ENCODE results near the gene LAIR1. TPM values are rescaled to one million over a fixed set of nuclear protein-coding genes. Genes with fewer than 3 reads are reported as not detected.

LAIR1 gene
- total RNA-seq, 1 donor from 2014 or later: 1.0 TPM

Other genes starting within 250 kb of the LAIR1 start
- 28.2 and 31.0 TPM in 2 replicates for gene TFPT, start 249.3 kb downstream of the LAIR1 start, total RNA-seq
- 56.8 and 68.3 TPM in 2 replicates for gene PRPF31, start 249.2 kb downstream of the LAIR1 start, total RNA-seq
- 17.2 and 20.7 TPM in 2 replicates for gene CNOT3, start 227.2 kb downstream of the LAIR1 start, total RNA-seq
- 7.5 and 11.9 TPM in 2 replicates for gene LENG1, start 205.2 kb downstream of the LAIR1 start, total RNA-seq
- 22.0 and 33.9 TPM in 2 replicates for gene TMC4, start 191.8 kb downstream of the LAIR1 start, total RNA-seq
- gene MBOAT7, start 175.4 kb downstream of the LAIR1 start, total RNA-seq: 107 and 111 TPM in 2 replicates
- 108 and 146 TPM in 2 replicates for gene TSEN34, start 173.6 kb downstream of the LAIR1 start, total RNA-seq
- gene RPS9, start 164.1 kb downstream of the LAIR1 start, total RNA-seq: 2,500 and 2,976 TPM in 2 replicates
- gene LILRB3, start 141.9 kb downstream of the LAIR1 start, total RNA-seq: 0.50 TPM in 1 of 2 replicates, not detected in the other
- not detected in 2 replicates for gene LILRA6, start 122.1 kb downstream of the LAIR1 start, total RNA-seq
- gene LILRB5, start 107.7 kb downstream of the LAIR1 start, total RNA-seq: 0.04 TPM in 1 of 2 replicates, not detected in the other
- gene LILRB2, start 83.8 kb downstream of the LAIR1 start, total RNA-seq: not detected in 2 replicates
- 1.9 TPM in 1 of 2 replicates, not detected in the other for gene LILRA5, start 51.8 kb downstream of the LAIR1 start, total RNA-seq
- gene LILRA4, start 25.8 kb downstream of the LAIR1 start, total RNA-seq: not detected in 2 replicates
- gene TTYH1, start 50.5 kb upstream of the LAIR1 start, total RNA-seq: not detected in 2 replicates
- 61.3 and 62.8 TPM in 2 replicates for gene LENG8, start 84.3 kb upstream of the LAIR1 start, total RNA-seq
- gene LENG9, start 98.8 kb upstream of the LAIR1 start, total RNA-seq: 0.75 and 3.6 TPM in 2 replicates
- 21.4 and 24.4 TPM in 2 replicates for gene CDC42EP5, start 108.4 kb upstream of the LAIR1 start, total RNA-seq
- gene LAIR2, start 137.9 kb upstream of the LAIR1 start, total RNA-seq: not detected in 2 replicates
- gene LILRA2, start 208.9 kb upstream of the LAIR1 start, total RNA-seq: not detected in 2 replicates
- gene LILRA1, start 228.7 kb upstream of the LAIR1 start, total RNA-seq: not detected in 2 replicates